Heart left ventricle (tissue), 13 donors: ENCODE results near the gene CD27.

Experiments used
- POLR2A ChIP-seq, 2 donors: fragments of 450-650 bp; IDR thresholded peaks; one replicate each; pipeline ENCODE4 v1.6.1; 2017; ENCODE audit warnings: antibody characterized with exemption in 2 of 2, mild to moderate bottlenecking in 2 of 2, moderate library complexity in 2 of 2
- TF ChIP-seq, protein P1 (sequence below), 12 donors: fragments of 200-600 bp; sonication (generic) in 4 of 12; IDR thresholded peaks; one replicate each; pipeline versions ENCODE4 v1.5.0 to v1.8.0; 2018 to 2022; ENCODE audit warnings: antibody characterized with exemption in 12 of 12, mild to moderate bottlenecking in 5 of 12
- donor health status: ischemic (EF 13 %, LVEDD 7.1; RV severe dilation, severe dysfunction).
- donor health status: DM: no; HTN: yes; CAD: no.
- donor health status: DM: no; HTN: no; CAD: no.
- donor health status: ischemic (EF 25% LVEDD 6.9; RV normal size, moderate dysfunction).
- donor health status: ischemic (EF 25% LVEDD 5.7; RV mildly dilated, moderate dysfunction).
- donor health status: ischemic (EF 35%, LVEDD 5.7; RV mildly dilated, moderate dysfunction).
- donor health status: nonischemic (EF 11% LVEDD 7.7; RV severe dilation, severe dysfunction).
- donor health status: DM: yes; HTN: yes; CAD: no.
- donor health status: PGD.
- donor health status: ischemic (EF 29% LVEDD 5.4; RV normal size, mild dysfunction).
- donor health status: nonischemic (EF 23%, LVEDD 6.1; RV moderate dilation, normal function).

DNA sequence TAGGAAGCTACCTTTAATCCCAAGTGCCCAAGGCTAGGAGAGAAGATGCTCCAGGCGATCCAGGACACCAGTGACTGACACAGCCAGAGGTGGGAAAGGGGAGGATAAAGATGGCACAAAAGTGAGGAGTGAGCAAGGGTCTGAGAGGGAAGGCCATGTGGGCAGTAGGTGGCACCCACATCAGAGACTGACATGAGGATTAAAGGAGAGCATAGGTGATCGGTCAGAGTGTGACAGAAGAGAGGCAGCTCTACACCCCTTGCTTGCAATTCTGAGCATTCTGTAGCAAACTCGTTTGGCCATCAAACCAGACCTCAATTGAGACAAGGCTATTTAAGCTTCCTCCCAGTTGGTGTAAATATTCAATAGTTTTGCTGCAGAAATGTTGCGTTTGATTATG, 724 bp upstream of the CD27 start:
- TF ChIP-seq, protein P1, sequence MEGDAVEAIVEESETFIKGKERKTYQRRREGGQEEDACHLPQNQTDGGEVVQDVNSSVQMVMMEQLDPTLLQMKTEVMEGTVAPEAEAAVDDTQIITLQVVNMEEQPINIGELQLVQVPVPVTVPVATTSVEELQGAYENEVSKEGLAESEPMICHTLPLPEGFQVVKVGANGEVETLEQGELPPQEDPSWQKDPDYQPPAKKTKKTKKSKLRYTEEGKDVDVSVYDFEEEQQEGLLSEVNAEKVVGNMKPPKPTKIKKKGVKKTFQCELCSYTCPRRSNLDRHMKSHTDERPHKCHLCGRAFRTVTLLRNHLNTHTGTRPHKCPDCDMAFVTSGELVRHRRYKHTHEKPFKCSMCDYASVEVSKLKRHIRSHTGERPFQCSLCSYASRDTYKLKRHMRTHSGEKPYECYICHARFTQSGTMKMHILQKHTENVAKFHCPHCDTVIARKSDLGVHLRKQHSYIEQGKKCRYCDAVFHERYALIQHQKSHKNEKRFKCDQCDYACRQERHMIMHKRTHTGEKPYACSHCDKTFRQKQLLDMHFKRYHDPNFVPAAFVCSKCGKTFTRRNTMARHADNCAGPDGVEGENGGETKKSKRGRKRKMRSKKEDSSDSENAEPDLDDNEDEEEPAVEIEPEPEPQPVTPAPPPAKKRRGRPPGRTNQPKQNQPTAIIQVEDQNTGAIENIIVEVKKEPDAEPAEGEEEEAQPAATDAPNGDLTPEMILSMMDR (IDR thresholded peaks at IDR 0.05), result no peak
- no peak for TF ChIP-seq POLR2A (IDR thresholded peaks at IDR 0.05)
